Activated T-cell treated with anti-CD3 and anti-CD28 coated beads, Interleukin-2, amount 50 U/mL, for 4 hours (primary cell): ENCODE measurements around the gene CCSAP. TPM values are rescaled to one million over a fixed set of nuclear protein-coding genes. Genes with fewer than 3 reads are reported as not detected.

Experiments used
- ATAC-seq, 2 donors: fragments of 200-7000 bp; cut with Tn5 transposase; one replicate each; pipeline ENCODE4 v1.10.0; 2021
- DNase-seq: peaks from one replicate; pipeline ENCODE4 v3.0.0-alpha.2; 2020
- H3K27me3 Mint-ChIP-seq: one replicate; pipeline ENCODE4 v1.8.0; 2021; ENCODE audit warnings: low read depth, mixed read lengths
- H3K36me3 Mint-ChIP-seq: one replicate; pipeline ENCODE4 v1.8.0; 2022; ENCODE audit warnings: mixed read lengths; ENCODE audit not compliant: insufficient read depth
- H3K4me1 Mint-ChIP-seq: one replicate; pipeline ENCODE4 v1.8.0; 2021; ENCODE audit warnings: low read depth, mixed read lengths
- H3K4me3 Mint-ChIP-seq: one replicate; pipeline ENCODE4 v1.8.0; 2021; ENCODE audit warnings: mild to moderate bottlenecking, moderate library complexity, mixed read lengths
- H3K9me3 Mint-ChIP-seq: one replicate; pipeline ENCODE4 v1.8.0; 2021; ENCODE audit warnings: mixed read lengths
- total RNA-seq, 3 donors: library from RNA; stranded (reverse); gene quantifications; one replicate each; pipeline ENCODE4 v1.2.1, GENCODE V29; 2021

Gene CCSAP
- total RNA-seq, 3 donors from 2014 or later, result 3.1 to 4.1 (median 3.6) TPM

- Mint-ChIP-seq H3K36me3 (no peaks in the 10 kb centered on the region), H3K9me3 (no peaks in the 10 kb centered on the region), H3K4me3 (no peak overlapping the region), H3K27me3 (peaks cover 3% of the 10 kb centered on the region), H3K4me1 (no peaks in the 10 kb centered on the region)
- DNase-seq (no peak), ATAC-seq (no peak)
Observed at GRCh38 chr1:229374485-229374884, 31.6 kb upstream of the CCSAP start.

DNA sequence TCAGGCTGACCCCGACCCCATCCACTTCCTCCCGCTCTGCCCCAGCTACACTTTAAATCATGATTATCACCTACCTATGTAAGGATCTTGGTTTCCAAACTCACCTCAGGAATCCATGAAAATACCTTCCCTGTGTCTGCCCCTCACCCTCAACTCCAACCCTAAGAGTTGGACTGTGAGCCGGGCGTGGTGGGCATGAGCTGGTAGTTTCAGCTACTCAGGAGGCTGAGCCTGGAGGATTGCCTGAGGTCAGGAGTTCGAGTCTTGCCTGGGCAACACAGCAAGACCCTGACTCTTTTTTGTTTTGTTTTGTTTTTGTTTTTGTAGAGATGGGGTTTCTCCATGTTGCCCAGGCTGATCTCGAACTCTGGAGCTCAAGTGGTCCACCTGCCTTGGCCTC lies 30.5 kb upstream of the CCSAP start:
- ATAC-seq (no peak), DNase-seq (no peak)
- no peaks in the 10 kb centered on the region for H3K4me1 Mint-ChIP-seq
- H3K27me3 Mint-ChIP-seq, result peaks cover 3% of the 10 kb centered on the region
- H3K4me3 Mint-ChIP-seq, result no peak overlapping the region
- H3K36me3 Mint-ChIP-seq, result no peaks in the 10 kb centered on the region
- H3K9me3 Mint-ChIP-seq, result no peaks in the 10 kb centered on the region

GRCh38 chr1:229372251-229372650 lies 29.4 kb upstream of the CCSAP start:
- ATAC-seq (no peak), DNase-seq (no peak)
- no peaks in the 10 kb centered on the region for H3K4me1 Mint-ChIP-seq
- H3K4me3 Mint-ChIP-seq, result no peak overlapping the region
- no peaks in the 10 kb centered on the region for H3K9me3 Mint-ChIP-seq
- H3K36me3 Mint-ChIP-seq, result no peaks in the 10 kb centered on the region
- peaks cover 3% of the 10 kb centered on the region for H3K27me3 Mint-ChIP-seq

- Mint-ChIP-seq H3K4me1 (no peaks in the 10 kb centered on the region), H3K27me3 (peaks cover 3% of the 10 kb centered on the region), H3K9me3 (no peaks in the 10 kb centered on the region), H3K36me3 (no peaks in the 10 kb centered on the region), H3K4me3 (no peak overlapping the region)
- ATAC-seq (no peak), DNase-seq (no peak)
Observed at GRCh38 chr1:229371624-229372023, 28.8 kb upstream of the CCSAP start.

GRCh38 chr1:229370601-229371021 lies 27.8 kb upstream of the CCSAP start:
- Mint-ChIP-seq H3K27me3 (peaks cover 5% of the 10 kb centered on the region), H3K4me3 (no peak overlapping the region), H3K9me3 (peaks cover 2% of the 10 kb centered on the region), H3K36me3 (no peaks in the 10 kb centered on the region), H3K4me1 (no peaks in the 10 kb centered on the region)
- DNase-seq (no peak), ATAC-seq (no peak)

DNA sequence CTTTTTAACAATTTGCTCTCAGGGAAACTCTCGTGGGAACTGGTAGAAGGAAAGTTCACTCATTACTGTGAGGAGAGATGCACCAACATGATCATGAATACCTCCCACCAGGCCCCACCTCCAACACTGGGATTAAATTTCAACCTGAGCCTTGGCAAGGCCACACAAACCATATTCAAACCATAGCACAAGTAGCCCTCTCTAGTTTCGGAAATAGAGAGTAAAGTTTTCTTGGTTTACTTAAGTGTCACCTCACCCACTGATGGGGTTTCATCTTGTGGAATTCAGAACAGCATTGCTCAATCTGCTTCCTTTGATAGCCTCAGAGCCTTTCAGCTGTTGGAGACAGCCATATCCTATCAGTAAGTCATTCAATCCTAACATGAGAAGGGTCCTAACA lies 25.5 kb upstream of the CCSAP start:
- Mint-ChIP-seq H3K4me1 (no peaks in the 10 kb centered on the region), H3K36me3 (no peaks in the 10 kb centered on the region), H3K4me3 (no peak overlapping the region), H3K27me3 (peaks cover 23% of the 10 kb centered on the region), H3K9me3 (peaks cover 7% of the 10 kb centered on the region)
- ATAC-seq, result no peak
- DNase-seq, result no peak

DNA sequence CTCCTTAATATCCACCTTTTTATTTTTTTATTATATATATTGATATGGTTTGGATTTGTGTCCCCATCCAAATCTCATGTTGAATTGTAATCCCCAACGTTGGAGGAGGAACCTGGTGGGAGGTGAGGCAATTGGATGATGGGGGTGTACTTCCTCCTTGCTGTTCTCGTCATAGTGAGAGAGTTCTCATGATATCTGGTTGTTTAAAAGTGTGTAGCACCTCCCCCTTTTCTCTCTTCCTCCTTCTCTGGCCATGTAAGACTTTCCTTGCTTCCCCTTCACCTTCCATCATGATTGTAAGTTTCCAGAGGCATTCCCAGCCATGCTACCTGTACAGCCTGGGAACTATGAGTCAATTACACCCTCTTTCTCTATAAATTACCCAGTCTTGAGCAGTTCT lies 22.7 kb upstream of the CCSAP start:
- ATAC-seq (no peak), DNase-seq (no peak)
- Mint-ChIP-seq H3K36me3 (no peaks in the 10 kb centered on the region), H3K4me1 (no peaks in the 10 kb centered on the region), H3K4me3 (no peak overlapping the region), H3K27me3 (peaks cover 31% of the 10 kb centered on the region), H3K9me3 (peaks cover 7% of the 10 kb centered on the region)

DNA sequence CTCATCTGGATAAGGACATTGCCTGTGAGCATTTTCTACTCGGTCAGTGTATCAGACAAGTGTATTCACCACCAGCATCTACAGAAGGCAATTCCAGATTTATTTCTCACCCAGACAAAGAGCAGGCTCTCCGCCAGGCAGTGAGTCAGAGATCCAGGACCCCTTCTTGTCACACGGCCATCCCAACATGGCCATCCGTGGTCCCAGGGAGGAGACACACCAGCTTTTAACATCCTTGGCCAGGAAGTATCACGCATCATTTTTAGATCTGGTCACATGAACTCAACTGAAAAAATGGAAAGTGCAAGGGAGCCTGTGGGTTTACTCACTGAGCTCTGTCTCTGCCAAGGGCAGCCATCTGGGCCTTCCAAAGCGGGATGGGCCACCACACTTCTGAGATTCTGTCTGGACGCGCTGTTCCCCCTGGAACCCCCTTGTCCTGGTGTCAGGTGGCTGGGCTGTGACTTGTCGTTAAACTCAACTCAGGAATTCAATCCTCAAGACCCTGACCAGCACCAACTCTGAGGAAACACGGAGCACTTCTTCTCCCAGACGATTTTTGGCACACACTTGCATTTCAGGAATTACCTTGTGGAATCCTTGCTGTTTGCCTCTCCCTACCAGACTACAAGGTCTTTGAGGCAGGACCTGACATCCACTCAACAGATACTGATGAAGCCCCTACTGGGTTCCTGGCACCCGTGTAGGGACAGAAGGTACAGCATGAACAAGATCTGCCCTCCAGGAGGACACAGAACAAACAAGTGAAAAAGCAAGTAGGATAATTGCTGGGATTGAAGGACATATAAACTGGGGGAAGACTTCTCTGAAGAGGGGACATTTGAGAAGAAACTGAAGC lies 21.6 kb upstream of the CCSAP start:
- H3K27me3 Mint-ChIP-seq, result peaks cover 41% of the 10 kb centered on the region
- H3K9me3 Mint-ChIP-seq, result peaks cover 7% of the 10 kb centered on the region
- no peaks in the 10 kb centered on the region for H3K36me3 Mint-ChIP-seq
- no peak for ATAC-seq
- no peak for DNase-seq
- H3K4me1 Mint-ChIP-seq, result no peaks in the 10 kb centered on the region
- no peak overlapping the region for H3K4me3 Mint-ChIP-seq

- Mint-ChIP-seq H3K36me3 (no peaks in the 10 kb centered on the region), H3K4me1 (no peaks in the 10 kb centered on the region), H3K4me3 (no peak overlapping the region), H3K9me3 (peaks cover 7% of the 10 kb centered on the region), H3K27me3 (peaks cover 46% of the 10 kb centered on the region)
- DNase-seq (no peak), ATAC-seq (no peak)
Observed at GRCh38 chr1:229363723-229364122, 20.9 kb upstream of the CCSAP start.

DNA sequence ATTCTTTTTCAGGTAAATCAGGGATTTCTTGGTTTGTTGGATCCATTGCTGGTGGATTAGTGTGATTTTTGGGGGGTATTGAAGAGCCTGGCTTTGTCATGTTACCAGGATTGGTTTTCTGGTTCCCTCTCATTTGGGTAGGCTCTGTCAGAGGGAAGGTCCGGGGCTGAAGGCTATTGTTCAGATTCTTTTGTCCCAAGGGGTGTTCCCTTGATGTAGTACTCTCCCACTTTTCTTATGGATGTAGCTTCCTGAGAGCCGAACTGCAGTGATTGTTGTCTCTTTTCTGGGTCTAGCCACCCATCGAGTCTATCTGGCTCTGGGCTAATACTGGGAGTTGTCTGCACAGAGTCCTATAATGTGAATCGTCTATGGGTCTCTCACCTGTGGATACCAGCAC lies 17.6 kb upstream of the CCSAP start:
- peaks cover 3% of the 10 kb centered on the region for H3K9me3 Mint-ChIP-seq
- no peak overlapping the region for H3K4me3 Mint-ChIP-seq
- H3K4me1 Mint-ChIP-seq, result no peaks in the 10 kb centered on the region
- no peak for ATAC-seq
- no peaks in the 10 kb centered on the region for H3K36me3 Mint-ChIP-seq
- peaks cover 67% of the 10 kb centered on the region for H3K27me3 Mint-ChIP-seq
- no peak for DNase-seq

DNA sequence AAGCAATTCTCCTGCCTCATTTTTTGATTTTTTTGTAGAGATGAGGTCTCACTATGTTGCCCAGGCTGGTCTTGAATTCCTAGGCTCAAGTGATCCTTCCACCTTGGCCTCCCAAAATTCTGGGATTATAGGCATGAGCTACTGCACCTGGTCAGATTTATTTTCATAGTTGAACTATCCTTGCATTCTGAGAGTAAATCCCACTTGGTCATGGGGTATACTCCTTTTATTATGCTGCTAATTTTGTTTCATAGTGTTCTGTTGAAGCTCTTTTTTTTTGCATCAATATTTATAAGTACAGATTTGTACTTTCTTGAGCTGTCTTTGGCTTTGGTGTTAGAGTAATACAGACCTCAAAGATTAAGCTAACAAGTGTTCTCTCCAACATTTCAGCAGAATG lies 12.8 kb upstream of the CCSAP start:
- H3K4me1 Mint-ChIP-seq, result no peaks in the 10 kb centered on the region
- no peaks in the 10 kb centered on the region for H3K9me3 Mint-ChIP-seq
- no peaks in the 10 kb centered on the region for H3K36me3 Mint-ChIP-seq
- H3K4me3 Mint-ChIP-seq, result no peak overlapping the region
- DNase-seq, result no peak
- H3K27me3 Mint-ChIP-seq, result peaks cover 48% of the 10 kb centered on the region
- ATAC-seq, result no peak

DNA sequence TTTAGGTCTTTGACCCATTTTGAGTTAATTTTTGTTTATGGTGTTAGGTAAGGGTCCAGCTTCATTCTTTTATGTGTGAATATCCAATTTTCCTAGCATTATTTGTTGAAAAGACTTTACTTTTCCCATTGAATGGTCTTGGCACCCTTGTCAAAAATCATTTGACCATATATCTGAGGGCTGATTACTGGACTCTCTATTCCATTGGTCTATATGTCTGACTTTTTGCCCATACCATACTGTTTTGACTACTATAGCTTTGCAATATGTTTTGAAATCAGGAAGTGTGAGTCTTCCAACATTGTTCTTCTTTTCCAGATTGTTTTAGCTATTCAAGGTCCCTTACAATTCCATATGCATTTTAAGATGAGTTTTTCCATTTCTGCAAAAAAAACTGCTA lies 11.4 kb upstream of the CCSAP start:
- Mint-ChIP-seq H3K36me3 (no peaks in the 10 kb centered on the region), H3K9me3 (no peaks in the 10 kb centered on the region), H3K27me3 (peaks cover 35% of the 10 kb centered on the region), H3K4me3 (no peak overlapping the region), H3K4me1 (no peaks in the 10 kb centered on the region)
- ATAC-seq, result no peak
- no peak for DNase-seq

GRCh38 chr1:229352975-229353374 lies 10.1 kb upstream of the CCSAP start:
- DNase-seq (no peak), ATAC-seq (no peak)
- Mint-ChIP-seq H3K4me3 (no peak overlapping the region), H3K9me3 (no peaks in the 10 kb centered on the region), H3K27me3 (peaks cover 25% of the 10 kb centered on the region), H3K4me1 (no peaks in the 10 kb centered on the region), H3K36me3 (no peaks in the 10 kb centered on the region)

DNA sequence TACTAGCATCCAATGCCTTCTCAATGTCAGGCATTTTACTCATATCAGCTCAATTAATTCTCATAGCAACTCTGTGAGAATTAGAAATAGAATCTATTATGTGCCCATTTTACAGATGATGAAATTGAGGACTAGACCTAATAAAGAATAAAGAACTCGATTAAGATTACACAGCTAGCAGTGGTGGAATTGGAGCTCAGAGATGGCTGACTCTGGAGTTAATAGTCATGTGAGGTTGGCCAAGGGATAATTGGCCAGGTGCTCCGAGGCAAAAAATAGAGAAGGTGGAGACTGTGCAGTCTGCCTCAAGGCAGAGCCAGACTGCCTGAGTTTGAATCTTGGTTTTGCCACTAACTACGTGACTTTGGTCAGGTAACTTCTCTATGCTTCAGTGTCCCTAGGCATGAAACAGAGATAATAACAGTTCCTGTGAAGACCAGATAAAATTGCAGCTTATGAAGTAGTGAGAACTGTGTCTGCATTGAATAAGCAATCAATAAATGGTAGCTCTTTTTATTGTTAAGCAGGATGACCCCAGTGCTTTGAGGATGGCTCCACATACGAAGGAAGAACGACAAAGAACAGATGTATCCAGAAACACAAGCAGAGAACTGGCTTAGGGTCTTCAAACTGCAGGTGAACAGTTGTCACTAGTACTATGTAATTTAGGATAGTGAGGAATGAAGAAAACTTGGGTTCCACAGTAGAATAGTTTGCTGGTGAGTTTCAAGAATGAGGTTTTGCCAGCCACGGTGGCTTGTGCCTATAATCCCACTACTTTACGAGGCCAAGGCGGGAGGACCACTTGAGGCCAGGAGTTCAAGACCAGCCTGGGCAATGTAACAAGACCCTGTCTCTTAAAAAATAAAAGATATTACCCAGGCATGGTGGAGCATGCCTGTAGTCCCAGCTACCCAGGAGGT lies 6.9 kb upstream of the CCSAP start:
- H3K27me3 Mint-ChIP-seq, result peaks cover 12% of the 10 kb centered on the region
- H3K9me3 Mint-ChIP-seq, result no peaks in the 10 kb centered on the region
- no peaks in the 10 kb centered on the region for H3K4me1 Mint-ChIP-seq
- ATAC-seq (no peak), DNase-seq (no peak)
- no peaks in the 10 kb centered on the region for H3K36me3 Mint-ChIP-seq
- H3K4me3 Mint-ChIP-seq, result no peak overlapping the region

GRCh38 chr1:229347528-229347927 lies 4.7 kb upstream of the CCSAP start:
- Mint-ChIP-seq H3K4me3 (no peak overlapping the region), H3K27me3 (peaks cover 6% of the 10 kb centered on the region), H3K4me1 (peaks cover 9% of the 10 kb centered on the region), H3K9me3 (no peaks in the 10 kb centered on the region), H3K36me3 (no peaks in the 10 kb centered on the region)
- DNase-seq, result no peak
- ATAC-seq, result no peak
